ENCODE results near the gene SACS.

SACS gene

DNA sequence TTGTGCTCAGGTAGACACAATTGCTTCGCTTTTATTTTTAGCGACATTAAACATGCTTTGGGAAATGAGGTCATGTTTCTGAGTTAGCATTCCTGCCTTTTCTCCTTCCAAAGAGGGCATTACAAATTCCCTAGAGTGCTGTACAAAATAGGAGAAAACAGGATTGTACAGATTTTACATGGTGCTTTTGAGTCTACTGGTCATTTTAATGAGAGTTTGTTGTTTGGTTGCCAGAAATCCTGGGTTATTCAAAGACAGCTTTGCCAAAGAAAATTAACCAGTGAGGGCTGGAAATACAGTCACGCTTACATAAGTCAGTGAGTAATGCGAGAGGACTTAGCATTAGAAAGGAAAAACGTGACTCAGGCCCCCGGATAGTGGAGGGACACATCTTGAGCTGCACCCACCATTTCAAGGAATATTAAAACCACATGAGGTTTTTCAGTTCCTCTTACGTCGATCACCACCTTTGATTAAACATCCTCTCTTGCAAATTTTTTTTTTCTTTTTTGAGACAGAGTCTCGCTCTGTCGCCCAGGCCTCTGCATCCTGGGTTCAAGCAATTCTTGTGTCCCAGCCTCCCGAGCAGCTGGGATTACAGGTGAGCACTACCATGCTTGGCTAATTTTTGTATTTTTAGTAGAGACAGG lies 55.4 kb downstream of the SACS start:
- H3K9me3 ChIP-seq (ENCODE audit: control insufficient read depth, low read length), result no peaks in the 10 kb centered on the region
- H3K4me1 ChIP-seq (ENCODE audit: control insufficient read depth, insufficient read depth, low read length), result peaks cover 49% of the 10 kb centered on the region
- H3K27me3 ChIP-seq (replicated peaks; ENCODE audit: control insufficient read depth, insufficient read depth, low read length), result no peaks in the 10 kb centered on the region
- no peak overlapping the region for H3K9ac ChIP-seq (ENCODE audit: low read length)
- peak overlapping the region; percentile 53 for H3K4me3 ChIP-seq (ENCODE audit: low read length)
- no peaks in the 10 kb centered on the region for H3K36me3 ChIP-seq (ENCODE audit: control insufficient read depth, insufficient read depth, low read length, severe bottlenecking)
- peak; percentile 90 for DNase-seq (ENCODE audit: low read depth)

- H3K27me3 ChIP-seq (replicated peaks; ENCODE audit: control insufficient read depth, insufficient read depth, low read length), result no peaks in the 10 kb centered on the region
- no peaks in the 10 kb centered on the region for H3K36me3 ChIP-seq (ENCODE audit: control insufficient read depth, insufficient read depth, low read length, severe bottlenecking)
- H3K4me1 ChIP-seq (ENCODE audit: control insufficient read depth, insufficient read depth, low read length), result peaks cover 54% of the 10 kb centered on the region
- H3K9ac ChIP-seq (ENCODE audit: low read length), result no peak overlapping the region
- H3K4me3 ChIP-seq (ENCODE audit: low read length), result peak overlapping the region; percentile 53
- no peaks in the 10 kb centered on the region for H3K9me3 ChIP-seq (ENCODE audit: control insufficient read depth, low read length)
- DNase-seq (ENCODE audit: low read depth), result no peak
These were observed 55.9 kb downstream of the SACS start for GRCh38 chr13:23377579-23377978.

- peak; percentile 98 for DNase-seq (ENCODE audit: low read depth)
These were observed 58.2 kb downstream of the SACS start for GRCh38 chr13:23375001-23375971.

GRCh38 chr13:23372264-23372906 lies 61.1 kb downstream of the SACS start:
- no peak for DNase-seq (ENCODE audit: low read depth)
- Histone ChIP-seq H3K9ac (ENCODE audit: low read length) (no peak overlapping the region), H3K36me3 (ENCODE audit: control insufficient read depth, insufficient read depth, low read length, severe bottlenecking) (peaks cover 30% of the 10 kb centered on the region), H3K4me1 (ENCODE audit: control insufficient read depth, insufficient read depth, low read length) (peaks cover 30% of the 10 kb centered on the region), H3K27me3 (replicated peaks; ENCODE audit: control insufficient read depth, insufficient read depth, low read length) (no peaks in the 10 kb centered on the region), H3K9me3 (ENCODE audit: control insufficient read depth, low read length) (no peaks in the 10 kb centered on the region), H3K4me3 (ENCODE audit: low read length) (no peak overlapping the region)

More at GRCh38 chr13:23375001-23375971, 58.2 kb downstream of the SACS start:
- Histone ChIP-seq H3K36me3 (ENCODE audit: control insufficient read depth, insufficient read depth, low read length, severe bottlenecking) (peaks cover 8% of the 10 kb centered on the region), H3K4me1 (ENCODE audit: control insufficient read depth, insufficient read depth, low read length) (peaks cover 47% of the 10 kb centered on the region), H3K4me3 (ENCODE audit: low read length) (peak overlapping the region; percentile 89), H3K9ac (ENCODE audit: low read length) (peak overlapping the region; percentile 90), H3K27me3 (replicated peaks; ENCODE audit: control insufficient read depth, insufficient read depth, low read length) (no peaks in the 10 kb centered on the region), H3K9me3 (ENCODE audit: control insufficient read depth, low read length) (no peaks in the 10 kb centered on the region)

GRCh38 chr13:23367907-23368306 lies 65.6 kb downstream of the SACS start:
- no peaks in the 10 kb centered on the region for H3K27me3 ChIP-seq (replicated peaks; ENCODE audit: control insufficient read depth, insufficient read depth, low read length)
- DNase-seq (ENCODE audit: low read depth), result no peak
- H3K36me3 ChIP-seq (ENCODE audit: control insufficient read depth, insufficient read depth, low read length, severe bottlenecking), result peaks cover 68% of the 10 kb centered on the region
- H3K4me1 ChIP-seq (ENCODE audit: control insufficient read depth, insufficient read depth, low read length), result peaks cover 6% of the 10 kb centered on the region
- H3K4me3 ChIP-seq (ENCODE audit: low read length), result no peak overlapping the region
- no peak overlapping the region for H3K9ac ChIP-seq (ENCODE audit: low read length)
- H3K9me3 ChIP-seq (ENCODE audit: control insufficient read depth, low read length), result no peaks in the 10 kb centered on the region

GRCh38 chr13:23365652-23366051 lies 67.8 kb downstream of the SACS start:
- H3K9me3 ChIP-seq (ENCODE audit: control insufficient read depth, low read length), result no peaks in the 10 kb centered on the region
- no peak overlapping the region for H3K9ac ChIP-seq (ENCODE audit: low read length)
- no peaks in the 10 kb centered on the region for H3K27me3 ChIP-seq (replicated peaks; ENCODE audit: control insufficient read depth, insufficient read depth, low read length)
- H3K36me3 ChIP-seq (ENCODE audit: control insufficient read depth, insufficient read depth, low read length, severe bottlenecking), result peaks cover 71% of the 10 kb centered on the region
- DNase-seq (ENCODE audit: low read depth), result no peak
- H3K4me1 ChIP-seq (ENCODE audit: control insufficient read depth, insufficient read depth, low read length), result peaks cover 8% of the 10 kb centered on the region
- H3K4me3 ChIP-seq (ENCODE audit: low read length), result no peak overlapping the region

- no peak for DNase-seq (ENCODE audit: low read depth)
- no peaks in the 10 kb centered on the region for H3K9me3 ChIP-seq (ENCODE audit: control insufficient read depth, low read length)
- peaks cover 16% of the 10 kb centered on the region for H3K4me1 ChIP-seq (ENCODE audit: control insufficient read depth, insufficient read depth, low read length)
- no peaks in the 10 kb centered on the region for H3K27me3 ChIP-seq (replicated peaks; ENCODE audit: control insufficient read depth, insufficient read depth, low read length)
- peaks cover 56% of the 10 kb centered on the region for H3K36me3 ChIP-seq (ENCODE audit: control insufficient read depth, insufficient read depth, low read length, severe bottlenecking)
- no peak overlapping the region for H3K4me3 ChIP-seq (ENCODE audit: low read length)
- no peak overlapping the region for H3K9ac ChIP-seq (ENCODE audit: low read length)
These were observed 73.6 kb downstream of the SACS start for GRCh38 chr13:23359882-23360281.

- Histone ChIP-seq H3K27me3 (replicated peaks; ENCODE audit: control insufficient read depth, insufficient read depth, low read length) (no peaks in the 10 kb centered on the region), H3K4me1 (ENCODE audit: control insufficient read depth, insufficient read depth, low read length) (peaks cover 16% of the 10 kb centered on the region), H3K4me3 (ENCODE audit: low read length) (no peak overlapping the region), H3K9me3 (ENCODE audit: control insufficient read depth, low read length) (no peaks in the 10 kb centered on the region), H3K36me3 (ENCODE audit: control insufficient read depth, insufficient read depth, low read length, severe bottlenecking) (peaks cover 57% of the 10 kb centered on the region), H3K9ac (ENCODE audit: low read length) (no peak overlapping the region)
- no peak for DNase-seq (ENCODE audit: low read depth)
These were observed 76.2 kb downstream of the SACS start for GRCh38 chr13:23357349-23357748.

- no peak for DNase-seq (ENCODE audit: low read depth)
- Histone ChIP-seq H3K4me3 (ENCODE audit: low read length) (no peak overlapping the region), H3K9me3 (ENCODE audit: control insufficient read depth, low read length) (no peaks in the 10 kb centered on the region), H3K27me3 (replicated peaks; ENCODE audit: control insufficient read depth, insufficient read depth, low read length) (no peaks in the 10 kb centered on the region), H3K9ac (ENCODE audit: low read length) (no peak overlapping the region), H3K36me3 (ENCODE audit: control insufficient read depth, insufficient read depth, low read length, severe bottlenecking) (peaks cover 54% of the 10 kb centered on the region), H3K4me1 (ENCODE audit: control insufficient read depth, insufficient read depth, low read length) (peaks cover 8% of the 10 kb centered on the region)
These were observed 77.1 kb downstream of the SACS start for GRCh38 chr13:23356368-23356767.

DNA sequence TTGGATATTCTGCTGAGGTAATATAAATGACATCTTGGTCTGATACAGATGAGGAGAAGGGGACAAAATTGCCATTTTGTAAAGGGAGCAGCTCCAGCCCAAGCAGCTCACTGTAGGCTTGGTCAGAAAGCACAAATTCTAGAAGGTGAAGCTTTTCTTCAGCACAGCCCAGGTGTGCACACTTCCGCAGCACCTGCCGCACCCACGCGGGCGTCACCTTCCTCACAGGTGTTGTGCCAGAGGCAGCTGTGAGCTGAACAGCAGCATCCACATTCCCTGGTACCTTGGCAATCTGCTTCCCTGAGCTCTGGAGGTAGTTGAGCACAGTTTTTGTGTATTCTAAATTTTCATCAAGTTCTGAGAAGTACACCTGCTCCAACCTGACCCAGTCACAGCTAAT lies 79.0 kb downstream of the SACS start:
- Histone ChIP-seq H3K4me1 (ENCODE audit: control insufficient read depth, insufficient read depth, low read length) (peaks cover 16% of the 10 kb centered on the region), H3K9ac (ENCODE audit: low read length) (no peak overlapping the region), H3K36me3 (ENCODE audit: control insufficient read depth, insufficient read depth, low read length, severe bottlenecking) (peaks cover 43% of the 10 kb centered on the region), H3K27me3 (replicated peaks; ENCODE audit: control insufficient read depth, insufficient read depth, low read length) (no peaks in the 10 kb centered on the region), H3K9me3 (ENCODE audit: control insufficient read depth, low read length) (no peaks in the 10 kb centered on the region), H3K4me3 (ENCODE audit: low read length) (no peak overlapping the region)
- DNase-seq (ENCODE audit: low read depth), result no peak

- peaks cover 31% of the 10 kb centered on the region for H3K36me3 ChIP-seq (ENCODE audit: control insufficient read depth, insufficient read depth, low read length, severe bottlenecking)
- no peaks in the 10 kb centered on the region for H3K9me3 ChIP-seq (ENCODE audit: control insufficient read depth, low read length)
- H3K4me3 ChIP-seq (ENCODE audit: low read length), result no peak overlapping the region
These were observed 81.3 kb downstream of the SACS start for GRCh38 chr13:23352161-23352560.

More at GRCh38 chr13:23352161-23352560, 81.3 kb downstream of the SACS start:
- no peak for DNase-seq (ENCODE audit: low read depth)
- Histone ChIP-seq H3K27me3 (replicated peaks; ENCODE audit: control insufficient read depth, insufficient read depth, low read length) (no peaks in the 10 kb centered on the region), H3K9ac (ENCODE audit: low read length) (no peak overlapping the region), H3K4me1 (ENCODE audit: control insufficient read depth, insufficient read depth, low read length) (peaks cover 21% of the 10 kb centered on the region)
